ENCODE results near the gene ARAP3.

The ARAP3 gene

DNA sequence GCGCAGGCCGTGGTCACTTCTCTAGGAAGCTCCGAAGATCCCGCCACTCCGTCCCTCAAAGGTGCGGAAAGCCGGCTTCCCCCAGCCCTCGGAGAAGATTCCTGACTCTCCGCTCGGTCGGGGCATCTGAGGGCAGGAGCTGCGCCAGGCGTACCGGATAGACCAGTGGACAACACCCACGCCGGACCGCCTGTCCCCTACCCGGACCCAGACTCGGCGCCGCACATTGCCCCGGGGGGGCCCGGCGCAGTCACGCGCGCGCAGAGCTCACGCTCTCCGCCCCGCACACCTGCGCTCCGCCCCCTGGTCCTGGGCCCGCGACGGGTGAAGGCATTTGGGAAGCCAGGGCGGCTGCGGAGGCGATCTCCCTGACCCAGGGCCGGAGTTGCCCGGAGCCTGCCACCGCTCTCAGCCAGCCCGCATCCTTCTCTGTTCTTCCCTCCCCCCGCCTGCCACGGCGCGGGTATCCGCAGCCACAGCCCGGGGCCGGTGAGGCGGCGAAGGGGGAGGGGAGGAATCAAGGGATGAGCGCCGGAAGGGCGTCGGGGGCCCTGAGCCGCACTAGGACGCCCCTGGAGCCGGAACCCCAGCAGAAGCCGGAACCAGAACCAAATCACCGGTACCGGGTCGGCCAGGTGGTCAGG lies 44.8 kb downstream of the ARAP3 start:
- no peak for TF ChIP-seq CTCF (IDR thresholded peaks at IDR 0.05; ENCODE audit: borderline replicate concordance, insufficient read depth, low read depth, low read length)
- peak overlapping the region; percentile 86 for H3K4me3 ChIP-seq (ENCODE audit: low read depth, low read length)

- no peak for TF ChIP-seq CTCF (IDR thresholded peaks at IDR 0.05; ENCODE audit: borderline replicate concordance, insufficient read depth, low read depth, low read length)
- peak within 1 kb of the TSS; percentile 86 for H3K4me3 ChIP-seq (ENCODE audit: low read depth, low read length)
Measured at GRCh38 chr5:141636413-141637122, 45.5 kb downstream of the ARAP3 start, which contains the start of the genes HDAC3 and RELL2. Gene HDAC3 (minus strand): TSS chr5:141636849. CDS start chr5:141636790, 59 bp downstream. Gene RELL2 (plus strand): TSS chr5:141636997. CDS start chr5:141638226, 1,229 bp downstream.

DNA sequence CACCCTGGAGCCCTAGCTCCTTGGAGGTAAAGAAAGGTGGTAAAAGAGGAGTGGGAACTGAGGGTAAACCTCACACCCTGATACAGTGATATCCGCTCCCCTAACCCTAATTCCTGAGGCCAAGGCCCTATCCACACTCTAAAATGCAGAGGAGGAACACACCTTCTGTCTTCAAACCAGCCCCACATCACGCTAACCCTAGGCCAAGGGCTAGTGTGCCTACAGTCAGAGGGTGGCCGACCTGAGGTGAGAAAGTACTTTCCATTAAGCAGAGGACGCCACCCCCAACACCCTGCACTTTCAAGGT lies 46.0 kb downstream of the ARAP3 start:
- TF ChIP-seq CTCF (IDR thresholded peaks at IDR 0.05; ENCODE audit: borderline replicate concordance, insufficient read depth, low read depth, low read length) = no peak
- H3K4me3 ChIP-seq (ENCODE audit: low read depth, low read length) = peak overlapping the region; percentile 86

DNA sequence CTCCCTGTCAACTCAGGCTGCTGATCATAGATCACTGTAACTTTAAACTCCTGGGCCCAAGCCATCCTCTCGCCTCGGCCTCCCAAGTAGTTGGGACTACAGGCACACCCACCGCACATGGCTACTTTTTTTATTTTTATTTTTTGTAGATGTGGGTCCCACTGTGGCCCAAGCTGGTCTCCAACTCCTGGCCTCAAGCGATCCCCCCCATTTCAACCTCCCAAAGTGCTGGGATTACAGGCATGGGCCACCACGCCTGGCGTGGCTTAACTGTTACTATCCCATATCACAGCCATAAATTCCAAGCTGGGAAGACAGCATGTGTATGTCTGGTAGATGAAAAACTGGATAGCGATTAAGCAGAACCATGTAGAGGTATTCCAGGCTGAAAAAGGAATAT lies 46.4 kb downstream of the ARAP3 start:
- no peak for TF ChIP-seq CTCF (IDR thresholded peaks at IDR 0.05; ENCODE audit: borderline replicate concordance, insufficient read depth, low read depth, low read length)
- H3K4me3 ChIP-seq (ENCODE audit: low read depth, low read length) = peak overlapping the region; percentile 86

DNA sequence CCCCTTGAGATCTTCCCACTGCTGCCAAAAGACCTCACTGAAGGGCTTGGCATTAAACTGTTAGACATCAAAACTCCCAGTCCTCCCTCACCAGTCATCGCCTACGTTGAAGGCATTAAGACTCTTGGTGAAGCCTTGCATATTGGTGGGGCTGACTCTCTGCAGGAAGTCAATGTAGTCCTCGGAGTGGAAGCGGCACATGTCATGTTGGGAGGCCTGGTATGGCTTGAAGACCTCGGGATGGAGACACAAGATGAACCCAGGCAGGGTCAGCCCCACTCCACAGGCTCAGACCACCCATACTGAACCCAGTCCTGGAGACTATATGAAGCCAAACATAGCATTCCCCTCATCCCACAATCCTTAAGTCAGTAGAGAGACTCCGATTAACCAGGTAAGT lies 47.3 kb downstream of the ARAP3 start:
- peak overlapping the region; percentile 34 for H3K4me3 ChIP-seq (ENCODE audit: low read depth, low read length)
- TF ChIP-seq CTCF (IDR thresholded peaks at IDR 0.05; ENCODE audit: borderline replicate concordance, insufficient read depth, low read depth, low read length) = no peak

GRCh38 chr5:141633871-141634561 lies 48.0 kb downstream of the ARAP3 start:
- TF ChIP-seq CTCF (IDR thresholded peaks at IDR 0.05; ENCODE audit: borderline replicate concordance, insufficient read depth, low read depth, low read length) = no peak
- H3K4me3 ChIP-seq (ENCODE audit: low read depth, low read length) = no peak overlapping the region
